Measurements from ENCODE around the gene CTCFL.

DNA sequence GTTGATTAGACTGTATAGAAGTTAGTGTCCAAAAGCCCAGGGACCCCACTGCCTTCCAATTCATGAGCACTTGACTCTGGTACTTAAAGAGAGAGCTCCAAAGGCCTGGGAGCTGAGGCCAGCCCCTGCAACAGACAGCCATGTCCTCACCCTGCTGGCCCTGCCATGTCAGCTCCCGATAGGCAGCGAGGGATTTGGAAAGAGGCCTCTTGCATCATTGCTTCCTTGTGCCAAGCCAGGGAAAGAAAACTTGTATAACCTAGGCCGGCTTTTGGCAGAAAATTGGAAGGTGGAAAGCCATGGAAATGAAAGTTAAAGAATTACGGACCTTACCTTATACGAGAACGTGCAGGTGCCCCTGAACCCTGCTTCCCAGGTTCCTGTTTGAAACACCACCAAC, 27.5 kb upstream of the CTCFL start:
- TF ChIP-seq EZH2phosphoT487 (IDR thresholded peaks at IDR 0.05; ENCODE audit: insufficient read depth, low read depth) (no peak), EZH2 (IDR thresholded peaks at IDR 0.05; ENCODE audit: insufficient read depth, poor library complexity, severe bottlenecking) (no peak)

All from GM23248 (cell line).